Lower leg skin (tissue), 4 donors: Measurements from ENCODE around the gene INSIG2. TPM values are rescaled to one million over a fixed set of nuclear protein-coding genes. Genes with fewer than 3 reads are reported as not detected.
A peak's percentile ranks its signal among the peaks of the same experiment; 100 is the strongest.

ENCODE experiments used
- DNase-seq, 2 donors: peaks; one replicate each; pipeline ENCODE4 v3.0.0-alpha.2; 2019; ENCODE audit warnings: low spot score in 2 of 2
- H3K4me3 ChIP-seq: fragments of 200-600 bp; sonication (generic); 2 replicates; pipeline ENCODE4 v1.5.1; 2017; ENCODE audit warnings: mild to moderate bottlenecking, low read depth; ENCODE audit not compliant: poor library complexity, severe bottlenecking
- CTCF ChIP-seq, 3 donors: fragments of 450-650 bp; IDR thresholded peaks; one replicate each; pipeline ENCODE4 v1.5.1; 2016; ENCODE audit warnings: antibody characterized with exemption in 3 of 3, mild to moderate bottlenecking in 3 of 3, moderate library complexity in 2 of 3
- POLR2A ChIP-seq, 2 donors: fragments of 450-650 bp; IDR thresholded peaks; one replicate each; pipeline ENCODE4 v1.6.1; 2016 to 2017; ENCODE audit warnings: antibody characterized with exemption in 2 of 2, mild to moderate bottlenecking in 1 of 2, moderate library complexity in 1 of 2
- WGBS, 2 donors: methylation state at CpG; one replicate each; pipeline ENCODE4 v1.1.5; 2018; 5-methylcytosine and 5-hydroxymethylcytosine counted together
- intact Hi-C: fragments of 100-400 bp; cut with DNase I; formaldehyde crosslinking; loops from one replicate; pipeline ENCODE4 v1.15.0; 2023; ENCODE audit warnings: low total_unique reads
- total RNA-seq, 4 donors: library from RNA; depleted of rRNA; stranded (reverse); fragments of >200 nt; gene quantifications; one replicate each; pipeline ENCODE4 v1.1.0, GENCODE V29; 2016

INSIG2 gene
- total RNA-seq, 4 donors from 2014 or later = 11.6 to 13.6 (median 12.5) TPM

- DNase-seq = no peak
- H3K4me3 ChIP-seq = no peak overlapping the region
- peak in 1 of 3 donors; percentile 35 for TF ChIP-seq CTCF (IDR thresholded peaks at IDR 0.05)
- no peak for TF ChIP-seq POLR2A (IDR thresholded peaks at IDR 0.05)
- WGBS, 2 donors = 5 to 6% methylated on average over 4 of the region's 4 CpGs
- intact Hi-C loops = no loop called here
These were observed 41.5 kb upstream of the INSIG2 start for GRCh38 chr2:118046634-118047210.

- no peak for TF ChIP-seq CTCF (IDR thresholded peaks at IDR 0.05)
- TF ChIP-seq POLR2A (IDR thresholded peaks at IDR 0.05) = no peak
These were observed 40.9 kb upstream of the INSIG2 start for GRCh38 chr2:118047380-118047826.

GRCh38 chr2:118048401-118048800 is 39.9 kb upstream of the INSIG2 start:
- TF ChIP-seq POLR2A (IDR thresholded peaks at IDR 0.05) = no peak
- TF ChIP-seq CTCF (IDR thresholded peaks at IDR 0.05) = no peak
- no peak for DNase-seq
- 84 to 89% methylated on average over 3 of the region's 3 CpGs for WGBS, 2 donors
- intact Hi-C loops = no loop called here
- H3K4me3 ChIP-seq = no peak overlapping the region

More at GRCh38 chr2:118047380-118047826, 40.9 kb upstream of the INSIG2 start:
- intact Hi-C loops = no loop called here
- 52 to 55% methylated on average over 3 of the region's 3 CpGs for WGBS, 2 donors
- no peak overlapping the region for H3K4me3 ChIP-seq
- no peak for DNase-seq

- TF ChIP-seq POLR2A (IDR thresholded peaks at IDR 0.05) (no peak), CTCF (IDR thresholded peaks at IDR 0.05) (no peak)
- intact Hi-C loops = no loop called here
- WGBS, 2 donors = 68 to 81% methylated on average over 3 of the region's 3 CpGs
- DNase-seq = no peak
- H3K4me3 ChIP-seq = no peak overlapping the region
These were observed 39.0 kb upstream of the INSIG2 start for GRCh38 chr2:118049140-118049815.

- intact Hi-C loops = no loop called here
- H3K4me3 ChIP-seq = no peak overlapping the region
- no peak for TF ChIP-seq CTCF (IDR thresholded peaks at IDR 0.05)
- no peak for TF ChIP-seq POLR2A (IDR thresholded peaks at IDR 0.05)
- DNase-seq = no peak
These were observed 38.5 kb upstream of the INSIG2 start for GRCh38 chr2:118049816-118050140.

GRCh38 chr2:118050386-118050785 is 37.9 kb upstream of the INSIG2 start:
- no peak for TF ChIP-seq POLR2A (IDR thresholded peaks at IDR 0.05)
- TF ChIP-seq CTCF (IDR thresholded peaks at IDR 0.05) = no peak
- WGBS, 2 donors = 41 to 44% methylated on average over 3 of the region's 3 CpGs
- intact Hi-C loops = no loop called here
- no peak overlapping the region for H3K4me3 ChIP-seq
- DNase-seq = no peak
